GM13977 (cell line): ENCODE measurements around the gene ZNF593.

Experiments used
- DNase-seq: peaks from one replicate; pipeline ENCODE4 v3.0.0; 2012; ENCODE audit warnings: low spot score
- CTCF ChIP-seq: IDR thresholded peaks from 2 replicates; pipeline ENCODE4 v1.5.1; 2012; ENCODE audit warnings: mild to moderate bottlenecking, control low read depth; ENCODE audit not compliant: insufficient read depth; ENCODE audit errors: extremely low read depth, missing control alignments
- in situ Hi-C: fragments of 300-500 bp; cut with MboI; formaldehyde crosslinking; loops from one replicate; pipeline ENCODE4 v1.12.0; 2022; ENCODE audit warnings: low sequenced_read_pairs, low pct_unique_long_range_greater_than_20kb, mixed read lengths, inconsistent platforms; ENCODE audit not compliant: unreplicated experiment

Gene ZNF593

GRCh38 chr1:26203642-26204318 lies 34.1 kb downstream of the ZNF593 start:
- in situ Hi-C loops = no loop called here
- no peak for DNase-seq
- TF ChIP-seq CTCF = peak; percentile 4

- in situ Hi-C loops = no loop called here
- TF ChIP-seq CTCF = no peak
- DNase-seq = no peak
Observed at GRCh38 chr1:26210147-26210870, 40.6 kb downstream of the ZNF593 start.

- no peak for TF ChIP-seq CTCF
- in situ Hi-C loops = no loop called here
- DNase-seq = no peak
Observed at GRCh38 chr1:26212726-26213125, 43.0 kb downstream of the ZNF593 start.

GRCh38 chr1:26213335-26213905 lies 43.7 kb downstream of the ZNF593 start:
- in situ Hi-C loops = no loop called here
- no peak for DNase-seq
- TF ChIP-seq CTCF = no peak

- in situ Hi-C loops = no loop called here
- no peak for TF ChIP-seq CTCF
- DNase-seq = no peak
Observed at GRCh38 chr1:26215246-26215645, 45.5 kb downstream of the ZNF593 start.

GRCh38 chr1:26218906-26219494 lies 49.3 kb downstream of the ZNF593 start:
- no peak for TF ChIP-seq CTCF
- in situ Hi-C loops = no loop called here
- DNase-seq = no peak
